GM19099 (cell line): ENCODE results near the gene NSD2.

Source experiments
- POLR2A ChIP-seq: IDR thresholded peaks from 3 replicates; pipeline ENCODE4 v1.6.1; 2011; ENCODE audit warnings: low read depth; ENCODE audit not compliant: insufficient read length; ENCODE audit errors: extremely low read depth

NSD2 gene

GRCh38 chr4:1938027-1938426, 66.8 kb downstream of the NSD2 start:
- TF ChIP-seq POLR2A: no peak

GRCh38 chr4:1939664-1940509, 68.7 kb downstream of the NSD2 start:
- TF ChIP-seq POLR2A: no peak

GRCh38 chr4:1940566-1940965, 69.4 kb downstream of the NSD2 start:
- no peak for TF ChIP-seq POLR2A

GRCh38 chr4:1943928-1944327, 72.7 kb downstream of the NSD2 start:
- TF ChIP-seq POLR2A: no peak

- no peak for TF ChIP-seq POLR2A
Observed at GRCh38 chr4:1945124-1945895, 74.1 kb downstream of the NSD2 start.

- no peak for TF ChIP-seq POLR2A
Observed at GRCh38 chr4:1945912-1946311, 74.7 kb downstream of the NSD2 start.

GRCh38 chr4:1948232-1948631, 77.0 kb downstream of the NSD2 start:
- TF ChIP-seq POLR2A: no peak

- no peak for TF ChIP-seq POLR2A
Observed at GRCh38 chr4:1948892-1949436, 77.8 kb downstream of the NSD2 start.

- no peak for TF ChIP-seq POLR2A
Observed at GRCh38 chr4:1950369-1950768, 79.2 kb downstream of the NSD2 start.

- no peak for TF ChIP-seq POLR2A
Observed at GRCh38 chr4:1952058-1952700, 81.0 kb downstream of the NSD2 start.

GRCh38 chr4:1952719-1953118, 81.5 kb downstream of the NSD2 start:
- no peak for TF ChIP-seq POLR2A

- no peak for TF ChIP-seq POLR2A
Observed at GRCh38 chr4:1953335-1953734, 82.1 kb downstream of the NSD2 start.

- no peak for TF ChIP-seq POLR2A
Observed at GRCh38 chr4:1956631-1957030, 85.4 kb downstream of the NSD2 start.

- no peak for TF ChIP-seq POLR2A
Observed at GRCh38 chr4:1958276-1959103, 87.3 kb downstream of the NSD2 start.

GRCh38 chr4:1959104-1959384, 87.9 kb downstream of the NSD2 start:
- TF ChIP-seq POLR2A: no peak
